Small intestine (tissue), 7 donors: ENCODE results near the gene AKT2. TPM values are rescaled to one million over a fixed set of nuclear protein-coding genes. Genes with fewer than 3 reads are reported as not detected.

Source experiments
- DNase-seq, 2 donors: peaks; one replicate each; pipeline versions ENCODE4 v3.0.0 to v3.0.0-alpha.2; 2013
- FAIRE-seq: peaks from 2 replicates; lab custom pipeline; 2012; peaks lifted over from hg19 to GRCh38; lab: Jason Lieb, UNC
- H3K27ac ChIP-seq, 3 donors: one replicate each; pipeline ENCODE4 v1.5.1; 2013; ENCODE audit warnings: low read length in 2 of 3, mild to moderate bottlenecking in 2 of 3, control low read depth in 1 of 3, inconsistent platforms in 1 of 3, low read depth in 1 of 3, moderate library complexity in 1 of 3
- H3K27me3 ChIP-seq, 3 donors: one replicate each; pipeline ENCODE4 v1.6.1; 2013; ENCODE audit warnings: low read length in 3 of 3, inconsistent platforms in 1 of 3; ENCODE audit not compliant: control insufficient read depth in 3 of 3, insufficient read depth in 3 of 3
- H3K36me3 ChIP-seq, 3 donors: one replicate each; pipeline ENCODE4 v1.6.1; 2013; ENCODE audit warnings: low read length in 3 of 3, inconsistent platforms in 1 of 3, low read depth in 1 of 3, mild to moderate bottlenecking in 1 of 3, moderate library complexity in 1 of 3; ENCODE audit not compliant: control insufficient read depth in 3 of 3, insufficient read depth in 2 of 3
- H3K4me1 ChIP-seq, 3 donors: one replicate each; pipeline ENCODE4 v1.6.1; 2013; ENCODE audit warnings: low read length in 2 of 3, inconsistent platforms in 1 of 3, low read depth in 1 of 3, mild to moderate bottlenecking in 1 of 3, moderate library complexity in 1 of 3; ENCODE audit not compliant: control insufficient read depth in 3 of 3, insufficient read depth in 2 of 3
- H3K4me3 ChIP-seq, 3 donors: one replicate each; pipeline ENCODE4 v1.5.1; 2013; ENCODE audit warnings: low read length in 3 of 3, control low read depth in 1 of 3, inconsistent platforms in 1 of 3, low read depth in 1 of 3, mild to moderate bottlenecking in 1 of 3, moderate library complexity in 1 of 3
- H3K9me3 ChIP-seq, 2 donors: one replicate each; pipeline ENCODE4 v1.6.1; 2013; ENCODE audit warnings: low read depth in 1 of 2, low read length in 1 of 2; ENCODE audit not compliant: control insufficient read depth in 2 of 2, insufficient read depth in 1 of 2
- WGBS, 3 donors: extraction: QIAGEN DNeasy Blood & Tissue Kit; methylation state at CpG; one replicate each; pipeline ENCODE4 v1.1.7; 2013; 5-methylcytosine and 5-hydroxymethylcytosine counted together
- polyA plus RNA-seq, 4 donors: library from polyadenylated mRNA; stranded (reverse) in 3 of 4; unstranded in 1 of 4; fragments of 200-250 nt in 3 of 4; fragments of 120-200 nt in 1 of 4; gene quantifications; one replicate each; pipeline versions ENCODE4 v1.2.1 to v1.2.3, GENCODE V29; 2013
- donor health status: healthy with polysubstance abuse.
- donor health status: control.
- donor health status: control.
- donor health status: Bipolar disorder and iron deficiency.
- donor health status: healthy.

The AKT2 gene
- polyA plus RNA-seq, 4 donors: 19.2 to 97.2 (median 48.5) TPM

DNA sequence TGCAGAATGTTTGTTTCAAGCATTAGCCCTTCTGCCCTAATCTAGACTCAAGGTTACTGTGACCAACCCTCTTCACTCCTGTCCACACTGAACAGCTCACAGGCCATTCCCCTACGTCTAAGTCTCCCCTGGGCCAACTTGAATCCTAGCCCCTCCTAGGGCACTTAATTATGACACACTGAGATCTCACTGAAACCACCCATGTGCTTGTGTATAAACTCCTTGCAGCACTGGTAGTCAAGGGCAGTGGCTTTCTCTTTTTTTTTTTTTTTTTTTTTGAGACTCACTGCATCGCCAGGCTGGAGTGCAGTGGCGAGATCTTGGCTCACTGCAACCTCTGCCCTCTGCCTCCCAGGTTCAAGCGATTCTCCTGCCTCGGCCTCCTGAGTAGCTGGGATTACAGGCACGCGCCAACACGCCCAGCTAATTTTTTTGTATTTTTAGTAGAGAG, 1.9 kb upstream of the AKT2 start:
- DNase-seq (no peak), FAIRE-seq (no peak)
- H3K4me3 ChIP-seq: no peak overlapping the region
- no peaks in the 10 kb centered on the region for H3K9me3 ChIP-seq
- peaks cover 0 to 14% (median 0%) of the 10 kb centered on the region in 3 donors for H3K36me3 ChIP-seq
- no peaks in the 10 kb centered on the region for H3K27me3 ChIP-seq
- H3K27ac ChIP-seq: peak overlapping the region in 2 of 3 donors; percentile 7 to 89
- WGBS, 3 donors: 86 to 88% (median 86%) methylated on average over 7 to 8 of the region's 8 CpGs
- H3K4me1 ChIP-seq: peaks cover 0 to 14% (median 14%) of the 10 kb centered on the region in 3 donors

DNA sequence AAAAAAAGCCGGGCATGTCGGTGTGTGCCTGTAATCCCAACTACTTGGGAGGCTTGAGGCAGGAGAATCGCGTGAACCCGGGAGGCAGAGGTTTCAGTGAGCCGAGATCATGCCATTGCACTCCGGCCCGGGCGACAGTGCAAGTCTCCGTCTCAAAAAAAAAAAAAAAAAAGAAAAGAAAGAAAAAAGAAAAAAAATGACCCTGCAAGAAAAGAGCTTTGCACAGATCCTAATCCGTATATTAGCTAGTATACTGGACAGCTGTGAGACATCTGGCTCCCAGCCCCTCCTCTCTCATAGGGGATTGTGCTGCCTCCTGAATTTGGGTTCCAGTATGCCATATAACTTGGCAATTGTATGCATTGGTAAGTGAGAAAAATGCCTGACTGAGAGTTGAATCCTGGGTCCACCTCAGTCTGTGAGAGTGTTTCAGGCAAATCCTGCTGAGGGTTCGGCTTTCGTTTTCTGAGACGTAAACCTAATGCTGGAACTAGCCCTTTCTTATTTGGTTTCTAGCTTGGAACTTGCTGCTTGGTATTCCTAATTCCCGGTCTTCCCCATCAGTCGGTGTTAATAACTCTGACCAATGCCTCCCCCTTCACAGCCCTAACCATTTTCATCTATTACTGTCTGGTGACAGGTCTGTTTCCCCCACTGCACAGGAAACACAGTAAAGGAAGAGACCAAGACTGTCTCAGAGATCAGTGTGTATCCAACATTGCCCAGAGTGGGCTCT, 1.3 kb upstream of the AKT2 start:
- Histone ChIP-seq H3K36me3 (peaks cover 0 to 18% (median 0%) of the 10 kb centered on the region in 3 donors), H3K4me1 (peaks cover 0 to 18% (median 15%) of the 10 kb centered on the region in 3 donors), H3K4me3 (no peak overlapping the region), H3K27ac (peak overlapping the region in 2 of 3 donors; percentile 7 to 89), H3K27me3 (no peaks in the 10 kb centered on the region), H3K9me3 (no peaks in the 10 kb centered on the region)
- FAIRE-seq (no peak), DNase-seq (no peak)
- WGBS, 3 donors: 64 to 93% (median 92%) methylated on average over 16 of the region's 16 CpGs

DNA sequence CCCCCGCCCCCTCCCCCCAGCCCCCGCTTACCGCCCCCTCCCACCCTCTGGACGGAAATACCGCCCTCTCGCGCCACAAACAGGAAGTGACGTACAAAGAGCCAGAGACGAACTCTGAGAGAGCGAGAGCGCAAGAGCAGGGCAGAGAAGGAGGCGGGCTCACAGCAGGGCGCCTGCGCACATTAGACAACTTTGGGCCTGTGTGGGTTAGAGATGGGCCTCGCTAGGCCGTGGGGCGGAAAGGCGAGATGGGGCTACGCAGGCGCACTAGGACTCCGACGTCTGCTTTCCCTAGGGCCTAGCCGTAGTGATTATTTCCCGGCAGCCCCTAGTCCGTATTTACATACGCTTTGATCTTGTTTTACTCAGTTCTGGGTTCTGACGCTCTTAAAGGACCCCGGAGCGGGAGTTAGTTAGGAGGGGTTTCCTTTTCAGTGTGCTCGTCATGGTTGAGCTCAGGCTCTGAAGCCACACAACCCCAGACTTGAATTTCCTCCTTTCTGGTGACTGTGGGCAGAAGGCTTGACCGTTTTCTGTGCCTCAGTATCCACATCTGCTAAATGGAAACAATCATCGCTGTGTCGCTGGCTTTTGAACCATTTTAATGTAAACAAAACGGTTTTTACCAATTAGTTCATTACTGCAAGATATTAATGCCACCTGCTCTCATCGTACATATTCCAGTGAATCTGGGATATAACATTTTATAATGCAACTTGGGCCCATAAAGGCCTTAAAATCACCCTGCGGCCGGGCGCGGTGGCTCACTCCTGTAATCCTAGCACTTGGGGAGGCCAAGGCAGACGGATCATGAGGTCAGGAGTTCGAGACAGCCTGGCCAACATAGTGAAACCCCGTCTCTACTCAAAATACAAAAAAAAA, 449 bp upstream of the AKT2 start:
- 12 to 18% (median 14%) methylated on average over 39 to 42 of the region's 42 CpGs for WGBS, 3 donors
- Histone ChIP-seq H3K36me3 (peaks cover 0 to 18% (median 0%) of the 10 kb centered on the region in 3 donors), H3K4me1 (peaks cover 0 to 26% (median 15%) of the 10 kb centered on the region in 3 donors), H3K9me3 (no peaks in the 10 kb centered on the region), H3K27ac (peak overlapping the region; percentile 89 to 99 (median 94)), H3K4me3 (peak overlapping the region; percentile 87 to 94 (median 88)), H3K27me3 (no peaks in the 10 kb centered on the region)
- DNase-seq (peak; percentile 100), FAIRE-seq (no peak)

DNA sequence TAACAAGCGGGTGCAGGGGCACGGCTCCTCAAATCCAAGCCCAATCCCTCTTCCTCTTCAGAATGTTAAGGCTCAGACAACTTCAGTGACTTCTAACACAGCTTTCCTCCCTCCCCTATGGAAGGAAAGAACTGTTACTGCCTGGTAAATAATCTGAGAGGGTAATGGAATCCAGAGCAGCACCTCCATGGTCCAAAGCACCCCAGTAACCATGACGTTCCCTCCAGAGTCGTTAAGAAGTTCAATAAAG, 969 bp downstream of the AKT2 start:
- H3K4me1 ChIP-seq: peaks cover 3 to 40% (median 20%) of the 10 kb centered on the region in 3 donors
- DNase-seq (peak in 1 of 2 donors; percentile 15), FAIRE-seq (no peak)
- peak overlapping the region; percentile 87 to 94 (median 88) for H3K4me3 ChIP-seq
- 2 to 6% (median 4%) methylated on average over 4 of the region's 4 CpGs for WGBS, 3 donors
- no peaks in the 10 kb centered on the region for H3K9me3 ChIP-seq
- peak overlapping the region; percentile 77 to 94 (median 85) for H3K27ac ChIP-seq
- H3K36me3 ChIP-seq: peaks cover 0 to 24% (median 0%) of the 10 kb centered on the region in 3 donors
- H3K27me3 ChIP-seq: no peaks in the 10 kb centered on the region

DNA sequence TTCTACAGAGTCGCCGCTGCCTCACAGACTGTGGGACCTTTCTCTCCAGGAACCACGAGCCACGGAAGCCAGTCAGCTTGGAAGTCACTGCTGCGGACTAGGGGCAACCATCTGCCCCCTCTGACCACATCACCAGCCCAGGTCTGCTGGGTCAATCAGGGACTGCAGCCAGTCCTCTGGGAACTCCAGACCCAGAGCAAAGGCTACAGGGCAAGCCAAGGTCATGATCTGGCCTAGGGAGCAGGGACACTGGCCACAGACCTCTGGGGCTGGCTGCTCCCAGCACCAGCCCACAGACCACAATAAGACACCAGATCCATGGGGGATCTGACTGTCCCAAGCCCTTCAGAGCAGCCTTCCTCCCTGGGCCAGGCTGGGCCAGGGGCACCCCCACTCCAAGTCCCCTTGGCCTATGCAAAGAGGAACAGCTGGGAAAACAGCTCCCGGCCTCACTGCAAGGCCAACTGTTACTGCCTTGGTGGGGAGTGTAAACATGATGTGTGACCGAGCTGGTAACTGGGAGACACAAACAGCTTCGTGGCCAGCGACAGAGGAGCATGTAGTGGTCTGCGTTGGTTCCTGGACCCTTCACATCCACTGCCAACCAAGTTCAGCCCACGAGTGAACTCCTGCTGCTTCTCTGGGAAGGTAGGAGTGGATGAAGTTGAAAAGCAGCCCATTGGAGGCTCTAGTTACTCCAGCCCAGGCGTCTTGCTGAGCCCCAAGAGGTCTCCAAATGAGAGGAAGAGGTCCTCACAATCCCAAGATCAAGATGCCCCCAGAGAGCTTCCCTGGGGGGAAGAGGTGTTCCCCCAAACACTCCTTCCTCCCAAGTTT, 1.5 kb downstream of the AKT2 start:
- Histone ChIP-seq H3K4me1 (peaks cover 3 to 45% (median 20%) of the 10 kb centered on the region in 3 donors), H3K27ac (peak overlapping the region; percentile 77 to 94 (median 85)), H3K27me3 (no peaks in the 10 kb centered on the region), H3K36me3 (peaks cover 0 to 28% (median 0%) of the 10 kb centered on the region in 3 donors), H3K9me3 (no peaks in the 10 kb centered on the region), H3K4me3 (peak overlapping the region in 2 of 3 donors; percentile 87 to 88)
- 33 to 40% (median 35%) methylated on average over 12 of the region's 12 CpGs for WGBS, 3 donors
- no peak for FAIRE-seq
- DNase-seq: peak; percentile 16 to 51

DNA sequence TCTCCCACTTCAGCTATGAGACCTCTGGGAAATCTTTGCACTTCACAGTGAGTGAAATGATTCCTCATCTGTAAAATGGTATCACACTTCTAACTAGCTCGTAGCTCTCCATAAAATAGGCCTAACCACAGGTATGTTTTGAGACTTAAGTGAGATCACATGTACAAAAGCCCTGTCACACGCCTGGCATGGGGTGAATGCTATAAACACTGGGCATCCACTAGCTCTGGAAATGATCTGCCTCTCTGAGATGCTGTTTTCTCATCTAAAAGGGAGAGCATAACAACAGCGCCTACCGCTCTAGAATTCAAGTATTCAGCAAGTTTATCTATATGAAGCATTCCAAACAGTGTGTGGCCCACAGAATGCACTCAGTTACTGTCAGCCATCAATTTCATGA, 2.2 kb downstream of the AKT2 start:
- Histone ChIP-seq H3K27ac (peak overlapping the region in 1 of 3 donors; percentile 35), H3K4me1 (peaks cover 3 to 53% (median 20%) of the 10 kb centered on the region in 3 donors), H3K27me3 (no peaks in the 10 kb centered on the region), H3K4me3 (peak overlapping the region in 1 of 3 donors; percentile 88), H3K9me3 (no peaks in the 10 kb centered on the region), H3K36me3 (peaks cover 0 to 34% (median 0%) of the 10 kb centered on the region in 3 donors)
- DNase-seq: no peak
- no peak for FAIRE-seq
- WGBS, 3 donors: 61 to 71% (median 63%) methylated on average over 4 of the region's 4 CpGs

DNA sequence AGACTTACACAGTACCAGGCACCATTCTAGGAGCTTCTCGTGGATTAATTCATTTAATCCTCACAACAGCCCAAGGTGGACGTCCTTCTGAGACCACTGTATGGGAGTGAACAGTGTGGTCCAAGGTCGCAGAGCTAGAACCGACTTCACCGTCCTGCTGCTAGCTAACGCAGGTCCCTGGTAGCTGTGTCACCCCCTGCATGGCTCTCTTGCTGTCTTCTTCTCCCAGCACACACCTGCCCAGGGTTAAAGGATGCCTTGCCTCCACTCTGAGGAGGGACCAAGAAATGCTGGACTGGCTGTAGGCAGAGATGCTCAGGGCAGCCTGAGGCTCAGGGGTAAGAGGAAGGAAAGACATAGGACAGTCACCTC, 3.0 kb downstream of the AKT2 start:
- no peak overlapping the region for H3K4me3 ChIP-seq
- peaks cover 0 to 41% (median 0%) of the 10 kb centered on the region in 3 donors for H3K36me3 ChIP-seq
- no peaks in the 10 kb centered on the region for H3K27me3 ChIP-seq
- no peak for FAIRE-seq
- DNase-seq: no peak
- 74 to 87% (median 80%) methylated on average over 6 of the region's 6 CpGs for WGBS, 3 donors
- no peaks in the 10 kb centered on the region for H3K9me3 ChIP-seq
- peaks cover 3 to 58% (median 20%) of the 10 kb centered on the region in 3 donors for H3K4me1 ChIP-seq
- no peak overlapping the region for H3K27ac ChIP-seq
